NCI-H82 treated with DMSO at 0.1 percent for 48 hours (cell line): Measurements from ENCODE around the gene PSENEN.

ENCODE experiments used
- DNase-seq: peaks from one replicate; lab custom pipeline; 2025; ENCODE audit not compliant: unreplicated experiment; lab: John Stamatoyannopoulos, UW

The PSENEN gene

DNA sequence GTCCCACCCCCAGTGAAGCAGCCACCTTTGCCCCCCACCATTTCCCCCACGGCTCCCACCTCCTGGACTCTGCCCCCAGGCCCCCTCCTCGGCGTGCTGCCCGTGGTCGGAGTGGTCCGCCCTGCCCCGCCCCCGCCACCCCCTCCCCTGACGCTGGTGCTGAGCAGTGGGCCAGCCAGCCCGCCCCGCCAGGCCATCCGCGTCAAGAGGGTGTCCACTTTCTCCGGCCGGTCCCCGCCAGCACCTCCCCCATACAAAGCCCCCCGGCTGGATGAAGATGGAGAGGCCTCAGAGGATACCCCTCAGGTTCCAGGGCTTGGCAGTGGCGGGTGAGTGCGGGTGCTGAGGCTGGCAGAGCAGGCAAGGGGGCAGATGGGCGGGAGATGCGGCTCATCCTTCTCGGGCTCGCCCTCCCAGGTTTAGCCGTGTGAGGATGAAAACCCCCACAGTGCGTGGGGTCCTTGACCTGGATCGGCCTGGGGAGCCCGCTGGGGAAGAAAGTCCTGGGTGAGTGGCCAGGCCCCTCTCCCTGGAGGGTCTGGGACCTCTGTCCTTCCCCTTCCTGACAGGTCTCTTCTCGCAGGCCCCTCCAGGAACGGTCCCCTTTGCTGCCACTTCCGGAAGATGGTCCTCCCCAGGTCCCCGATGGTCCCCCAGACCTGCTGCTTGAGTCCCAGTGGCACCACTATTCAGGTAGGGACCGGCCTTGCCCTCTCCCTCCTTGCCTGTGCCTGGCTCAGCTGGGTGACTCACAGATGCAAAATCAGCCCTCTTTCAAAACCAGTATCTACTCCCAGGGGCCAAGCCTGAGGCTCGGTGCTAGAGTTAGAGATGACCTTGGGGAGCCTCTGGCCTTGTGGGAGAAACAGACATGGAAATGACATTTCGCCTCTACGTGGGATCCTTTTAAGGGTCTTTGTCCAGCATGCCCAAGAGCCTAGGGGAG is 12.0 kb upstream of the PSENEN start:
- DNase-seq: no peak

- DNase-seq: no peak
These were observed 11.2 kb upstream of the PSENEN start for GRCh38 chr19:35734273-35734672.

- DNase-seq: no peak
These were observed 10.6 kb upstream of the PSENEN start for GRCh38 chr19:35734889-35735288.

DNA sequence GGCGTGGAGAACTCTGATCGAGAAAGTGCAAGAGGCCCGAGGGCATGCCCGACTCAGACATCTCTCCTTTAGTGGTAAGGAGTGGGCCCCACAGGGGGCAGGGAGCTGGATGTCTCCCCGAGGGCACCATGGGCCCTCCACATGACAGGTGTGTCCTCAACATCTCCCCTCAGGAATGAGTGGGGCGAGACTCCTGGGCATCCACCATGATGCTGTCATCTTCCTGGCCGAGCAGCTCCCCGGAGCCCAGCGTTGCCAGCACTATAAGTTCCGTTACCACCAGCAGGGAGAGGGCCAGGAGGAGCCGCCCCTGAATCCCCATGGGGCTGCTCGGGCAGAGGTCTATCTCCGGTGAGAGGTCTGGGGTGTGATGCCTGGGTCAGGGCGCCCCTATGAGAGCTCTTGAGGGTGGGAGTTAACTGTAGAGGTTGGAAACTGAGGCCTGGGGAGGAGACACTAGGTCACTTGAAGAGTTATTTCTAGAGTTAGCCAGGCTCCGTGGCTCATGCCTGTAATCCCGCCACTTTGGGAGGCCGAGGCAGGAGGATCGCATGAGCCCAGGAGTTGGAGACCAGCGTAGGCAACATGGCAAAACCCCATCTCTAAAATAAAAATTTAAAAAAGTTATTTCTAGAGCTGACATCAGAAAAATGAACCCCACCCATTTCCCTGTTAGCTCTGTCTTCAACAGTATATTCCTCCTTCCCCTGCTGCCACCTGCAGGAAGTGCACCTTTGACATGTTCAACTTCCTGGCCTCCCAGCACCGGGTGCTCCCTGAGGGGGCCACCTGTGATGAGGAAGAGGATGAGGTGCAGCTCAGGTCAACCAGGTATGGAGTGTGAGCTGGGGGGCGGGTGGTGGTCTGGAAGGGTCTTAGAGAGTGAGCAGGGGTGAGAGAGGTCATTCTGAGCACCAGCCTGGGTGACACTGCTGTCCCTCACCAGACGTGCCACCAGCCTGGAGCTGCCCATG is 8.3 kb upstream of the PSENEN start:
- DNase-seq: no peak

DNA sequence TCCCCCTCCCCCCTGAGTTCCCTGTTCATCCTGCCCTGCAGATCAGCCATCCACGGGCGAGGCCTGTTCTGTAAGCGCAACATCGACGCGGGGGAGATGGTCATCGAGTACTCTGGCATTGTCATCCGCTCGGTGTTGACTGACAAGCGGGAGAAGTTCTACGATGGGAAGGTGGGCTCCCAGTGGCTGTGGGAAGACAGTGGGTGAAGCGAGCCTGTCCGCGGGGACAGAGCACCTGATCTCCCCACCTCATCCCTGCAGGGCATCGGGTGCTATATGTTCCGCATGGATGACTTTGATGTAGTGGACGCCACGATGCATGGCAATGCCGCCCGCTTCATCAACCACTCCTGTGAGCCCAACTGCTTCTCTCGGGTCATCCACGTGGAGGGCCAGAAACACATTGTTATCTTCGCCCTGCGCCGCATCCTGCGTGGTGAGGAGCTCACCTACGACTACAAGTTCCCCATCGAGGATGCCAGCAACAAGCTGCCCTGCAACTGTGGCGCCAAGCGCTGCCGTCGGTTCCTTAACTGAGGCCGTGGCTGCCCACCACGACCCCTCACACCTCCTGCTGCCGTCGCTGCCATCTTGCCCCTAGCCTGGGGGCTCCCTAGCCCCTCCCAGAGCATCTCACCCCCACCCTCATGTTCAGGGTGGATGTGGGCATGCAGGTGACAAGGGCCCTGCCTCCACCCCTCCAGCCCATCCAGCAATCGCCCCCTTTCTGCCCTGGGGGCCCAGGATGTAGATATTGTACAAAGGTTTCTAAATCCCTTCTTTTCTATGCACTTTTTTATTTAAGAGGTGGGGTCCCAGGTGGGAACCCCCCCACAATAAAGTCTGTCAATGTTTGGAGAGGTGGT is 7.2 kb upstream of the PSENEN start:
- DNase-seq: no peak

DNA sequence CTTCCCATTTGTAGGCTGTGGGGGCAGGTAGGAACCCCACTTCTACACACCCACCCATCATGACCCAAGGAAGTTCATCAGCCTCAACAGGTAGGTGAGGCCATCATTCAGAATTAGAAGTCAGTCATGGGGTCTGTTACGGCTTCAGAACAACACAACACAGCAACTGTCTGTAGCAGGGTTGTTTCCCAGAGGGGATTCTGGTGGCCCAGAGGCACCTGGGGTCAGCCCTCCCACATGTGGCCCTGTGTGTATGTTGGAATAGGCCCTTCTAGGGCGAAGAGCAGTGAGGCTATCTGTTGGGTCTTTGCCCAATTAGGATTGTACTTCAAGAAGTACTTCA is 6.6 kb upstream of the PSENEN start:
- no peak for DNase-seq

DNA sequence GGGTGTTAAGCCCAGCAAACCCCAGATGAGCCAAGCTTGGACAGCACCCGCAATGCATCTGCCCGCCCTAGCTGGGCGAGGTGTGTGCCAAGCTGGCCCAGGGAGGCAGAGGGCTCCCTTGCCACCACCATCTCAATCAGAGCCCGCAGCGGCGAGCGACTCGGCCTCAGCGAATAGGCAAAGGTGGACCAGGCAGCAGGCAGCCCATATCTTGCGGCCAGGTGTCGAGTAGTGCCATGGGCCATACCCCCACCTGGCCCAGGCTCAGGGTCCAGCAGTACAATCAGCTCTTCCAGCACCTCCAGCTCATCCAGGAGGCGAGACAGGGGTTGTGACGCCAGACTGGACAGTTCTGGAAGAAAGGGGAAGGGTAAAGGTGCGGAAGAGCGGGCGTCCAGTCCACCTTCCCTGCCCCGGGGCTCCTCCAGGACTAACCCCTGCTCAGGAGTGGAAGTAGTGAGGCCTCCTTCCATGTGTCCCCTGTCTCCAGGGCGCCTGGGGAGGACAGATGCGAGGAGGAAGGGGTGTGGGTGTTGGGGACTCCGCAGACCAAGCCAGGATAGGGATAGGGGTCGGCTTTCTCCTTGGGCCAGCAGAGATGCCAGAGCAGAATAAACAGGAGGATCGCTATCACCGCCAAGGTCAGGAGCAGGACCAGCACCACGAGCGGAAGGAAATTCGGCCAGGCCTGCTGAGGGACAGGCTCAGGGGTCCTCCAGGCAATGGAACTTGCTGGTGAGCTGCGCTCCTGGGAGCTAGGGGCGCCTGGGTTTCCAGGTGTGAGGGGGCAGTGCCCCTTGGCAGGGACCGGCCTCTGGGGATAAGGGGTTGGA is 6.0 kb upstream of the PSENEN start:
- no peak for DNase-seq

- DNase-seq: no peak
These were observed 5.4 kb upstream of the PSENEN start for GRCh38 chr19:35740108-35740422.

- DNase-seq: peak; percentile 98
These were observed 4.8 kb upstream of the PSENEN start for GRCh38 chr19:35740423-35741202.

GRCh38 chr19:35741203-35741515 is 4.3 kb upstream of the PSENEN start:
- DNase-seq: peak; percentile 29

DNA sequence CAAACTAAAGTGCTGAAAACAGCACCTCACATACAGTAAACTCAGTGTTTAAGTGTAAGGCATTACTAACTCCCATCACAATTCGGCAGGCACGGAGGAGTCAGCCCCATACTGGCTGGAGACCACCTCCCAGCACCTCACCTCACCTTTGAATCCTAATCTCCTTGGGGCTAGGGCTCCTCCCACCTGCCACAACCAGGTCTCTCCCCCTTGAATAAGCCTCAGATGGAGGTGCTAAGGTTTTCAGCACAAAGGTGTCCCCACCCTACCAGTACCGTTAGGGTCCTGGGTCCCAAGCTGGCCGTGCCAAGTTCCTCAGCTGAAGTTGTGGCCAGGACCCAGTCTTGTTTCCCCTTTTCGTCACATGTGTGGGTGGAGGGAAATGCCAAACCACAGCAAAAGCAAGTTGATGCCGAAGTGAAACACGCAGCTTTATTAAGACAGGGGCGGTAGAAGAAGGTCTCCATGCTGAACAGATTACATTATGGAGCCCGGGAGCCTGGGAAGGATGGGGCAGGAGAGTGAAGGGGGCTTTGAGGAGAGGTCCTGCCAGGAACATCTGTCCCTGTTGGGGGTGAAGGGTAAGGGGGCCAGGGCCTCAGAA is 3.2 kb upstream of the PSENEN start, which contains the start of gene IGFLR1:
IGFLR1 (minus strand) TSS at position 332 of the 604 bp plus-strand sequence. CDS start 1,272 bp downstream, outside the sequence.
- no peak for DNase-seq

DNA sequence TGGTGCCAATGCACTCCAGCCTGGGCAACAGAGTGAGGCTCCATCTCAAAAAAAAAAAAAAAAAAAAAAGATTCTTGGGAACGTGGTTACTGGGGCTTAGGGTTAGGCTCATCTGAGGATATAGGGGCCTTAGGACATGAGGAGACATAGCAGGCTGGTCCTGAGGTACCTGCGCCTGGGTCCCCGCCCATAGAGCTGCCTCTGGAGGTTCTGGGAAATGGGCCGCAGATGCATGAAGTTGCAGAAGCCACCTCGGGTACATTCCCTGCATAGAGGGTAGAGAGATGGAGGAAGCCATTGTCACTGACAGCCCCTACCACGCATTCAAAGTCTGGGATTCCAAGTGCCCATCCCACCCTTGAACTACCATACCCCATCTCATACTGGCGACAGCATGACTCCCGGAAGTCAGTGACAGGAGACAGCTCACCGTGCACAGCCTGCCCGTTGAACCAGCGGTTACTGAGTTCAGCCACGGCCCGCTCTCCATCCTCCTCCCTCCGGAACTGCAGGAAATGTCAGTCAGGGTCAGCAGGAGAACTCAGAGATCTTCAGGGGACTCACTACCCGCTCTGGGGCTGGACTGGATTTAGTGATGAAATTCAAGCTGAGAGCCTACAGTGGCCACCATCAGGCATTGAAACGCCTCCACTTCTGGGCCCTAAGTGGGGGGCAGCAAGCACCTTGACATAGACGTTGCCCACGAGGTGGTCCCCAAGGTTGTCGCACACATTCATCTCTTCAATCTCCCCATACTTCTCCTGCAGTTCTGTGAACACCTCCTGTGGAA is 1.6 kb upstream of the PSENEN start:
- no peak for DNase-seq

DNA sequence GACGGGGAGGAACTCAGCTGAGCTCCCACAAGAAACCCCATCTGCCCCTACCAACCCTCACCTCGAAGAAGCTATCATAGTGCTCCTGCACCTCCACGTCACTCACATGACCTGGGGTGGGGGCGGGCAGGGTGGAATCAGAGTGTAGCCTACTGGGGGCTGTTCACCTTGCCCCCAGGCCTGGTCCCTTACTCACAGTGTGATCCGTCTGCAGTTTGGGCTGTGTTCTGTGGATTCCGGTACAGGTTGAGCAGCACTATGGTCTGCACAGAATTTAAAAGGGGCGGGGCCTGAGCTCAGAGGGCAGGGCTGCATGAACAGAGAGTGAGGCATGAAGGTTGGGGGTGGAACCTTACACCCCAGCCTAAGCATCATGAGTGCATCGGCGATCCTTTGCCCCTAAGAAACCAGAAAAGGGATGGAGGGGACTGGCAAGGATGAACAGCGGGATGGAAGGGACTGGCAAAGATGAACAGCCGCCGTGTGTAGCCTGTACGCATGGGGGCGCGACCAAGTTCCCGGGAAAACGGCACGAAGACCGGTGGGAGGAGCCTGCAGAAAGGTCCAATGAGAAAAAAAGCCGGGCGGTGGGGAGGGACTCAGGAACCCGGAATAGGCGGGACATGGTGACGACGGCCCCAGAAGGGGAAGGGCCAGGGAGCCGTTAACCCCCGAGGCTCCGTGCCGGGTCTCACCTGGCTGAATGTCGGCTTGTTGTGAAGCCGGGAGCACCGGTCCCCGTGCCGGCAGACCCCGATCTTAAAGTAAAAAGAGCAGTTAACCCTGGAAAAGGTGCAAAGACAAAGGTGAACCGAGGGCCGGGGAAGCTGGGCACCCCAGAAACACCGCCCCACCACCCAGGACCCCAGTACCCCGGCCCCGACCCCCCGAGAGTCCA is 772 bp upstream of the PSENEN start:
- peak; percentile 91 for DNase-seq

DNA sequence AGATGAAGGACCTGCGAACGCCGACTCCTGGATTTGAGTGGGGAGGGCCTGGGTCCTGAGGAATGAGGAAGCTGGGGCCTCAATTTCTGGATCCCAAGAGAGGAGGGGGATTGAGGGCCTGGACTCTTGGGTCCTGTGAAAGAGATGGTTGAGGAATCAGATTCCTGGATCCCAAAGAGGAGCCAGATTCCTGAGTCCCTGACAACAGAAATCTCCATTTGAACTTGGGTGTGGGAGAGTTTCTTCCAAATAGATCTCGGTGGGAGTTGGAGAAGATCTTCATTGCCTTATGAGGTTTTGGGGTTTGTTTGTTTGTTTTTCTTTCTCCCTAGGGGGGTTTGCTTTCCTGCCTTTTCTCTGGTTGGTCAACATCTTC is 624 bp downstream of the PSENEN start:
- no peak for DNase-seq

- DNase-seq: no peak
These were observed 1.1 kb downstream of the PSENEN start for GRCh38 chr19:35746531-35746930.

- peak; percentile 96 for DNase-seq
These were observed 2.9 kb downstream of the PSENEN start, which contains the start of gene LIN37 for GRCh38 chr19:35748106-35749020. Gene LIN37, plus strand, starts transcription at chr19:35748576. Its CDS starts 149 bp downstream, at chr19:35748725.
